Ascending aorta (tissue), 2 donors: ENCODE data around the gene SLFN14. TPM values are rescaled to one million over a fixed set of nuclear protein-coding genes. Genes with fewer than 3 reads are reported as not detected.
"Not testable (repeated sequence)": the region's sequence is repeated elsewhere in the genome, so short reads cannot be mapped to it uniquely, and the experiment has no call there.

ENCODE experiments used
- DNase-seq, 2 donors: peaks; one replicate each; pipeline ENCODE4 v3.0.0-alpha.2; 2019; ENCODE audit warnings: low spot score in 2 of 2
- H3K27ac ChIP-seq, 2 donors: fragments of 200-600 bp; sonication (generic); one replicate each; pipeline ENCODE4 v1.5.1; 2016 to 2017; ENCODE audit warnings: mild to moderate bottlenecking in 1 of 2
- H3K27me3 ChIP-seq: fragments of 200-600 bp; sonication (generic); one replicate; pipeline ENCODE4 v1.5.1; 2017
- H3K36me3 ChIP-seq, 2 donors: fragments of 200-600 bp; sonication (generic); one replicate each; pipeline ENCODE4 v1.5.1; 2016
- H3K4me1 ChIP-seq, 2 donors: fragments of 200-600 bp; sonication (generic); one replicate each; pipeline ENCODE4 v1.5.1; 2016 to 2017; ENCODE audit warnings: mild to moderate bottlenecking in 1 of 2
- H3K4me3 ChIP-seq, 2 donors: fragments of 200-600 bp; sonication (generic); one replicate each; pipeline ENCODE4 v1.5.1; 2016 to 2017; ENCODE audit warnings: mild to moderate bottlenecking in 1 of 2
- H3K9me3 ChIP-seq, 2 donors: fragments of 200-600 bp; sonication (generic); one replicate each; pipeline ENCODE4 v1.5.1; 2016
- intact Hi-C: fragments of 100-400 bp; cut with DNase I; formaldehyde crosslinking; loops from one replicate; pipeline ENCODE4 v1.15.1; 2023
- total RNA-seq: library from RNA; depleted of rRNA; stranded (reverse); fragments of >200 nt; gene quantifications from one replicate; pipeline ENCODE4 v1.1.0, GENCODE V29; 2016
- TF ChIP-seq, protein P1 (sequence below), 3 experiments: fragments of 200-600 bp in 2 of 3; fragments of 450-650 bp in 1 of 3; sonication (generic) in 2 of 3; IDR thresholded peaks; one replicate each; pipeline ENCODE4 v1.5.1; 2016 to 2019; ENCODE audit warnings: antibody characterized with exemption in 3 of 3, mild to moderate bottlenecking in 1 of 3, moderate library complexity in 1 of 3

Gene SLFN14
- total RNA-seq, 1 donor from 2014 or later, result not detected

DNA sequence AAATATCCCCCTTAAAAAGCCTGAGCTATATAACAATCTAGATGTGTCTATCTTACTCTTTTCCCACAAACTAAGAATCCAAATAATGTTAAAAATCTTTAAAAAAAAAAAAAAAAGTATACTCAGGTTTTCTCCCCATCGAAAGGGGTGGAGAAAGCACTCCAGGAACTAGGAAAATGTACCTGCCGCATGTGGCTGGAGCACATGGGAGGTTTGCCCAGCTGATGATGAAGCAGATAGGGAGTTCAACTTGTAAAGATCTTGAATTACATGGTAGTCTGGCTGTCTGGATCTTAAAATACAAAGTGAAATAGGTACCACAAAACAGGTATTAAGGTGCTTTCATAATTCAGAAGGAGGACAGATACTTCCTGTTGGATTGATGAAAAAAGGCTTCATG, 8.8 kb upstream of the SLFN14 start:
- Histone ChIP-seq H3K9me3 (no peaks in the 10 kb centered on the region), H3K27me3 (no peaks in the 10 kb centered on the region), H3K27ac (no peak overlapping the region), H3K4me1 (peaks cover 3 to 18% of the 10 kb centered on the region in 2 donors), H3K4me3 (peak overlapping the region; percentile 80 to 93), H3K36me3 (peaks cover 0 to 13% of the 10 kb centered on the region in 2 donors)
- intact Hi-C loops, result loop anchor here (5.0 kb wide), 3 partner anchors 122 to 963 kb away; partner anchors contain the start of genes MYO19, PIGW, SLFN13 and SLFN5
- DNase-seq, result no peak
- TF ChIP-seq, protein P1, sequence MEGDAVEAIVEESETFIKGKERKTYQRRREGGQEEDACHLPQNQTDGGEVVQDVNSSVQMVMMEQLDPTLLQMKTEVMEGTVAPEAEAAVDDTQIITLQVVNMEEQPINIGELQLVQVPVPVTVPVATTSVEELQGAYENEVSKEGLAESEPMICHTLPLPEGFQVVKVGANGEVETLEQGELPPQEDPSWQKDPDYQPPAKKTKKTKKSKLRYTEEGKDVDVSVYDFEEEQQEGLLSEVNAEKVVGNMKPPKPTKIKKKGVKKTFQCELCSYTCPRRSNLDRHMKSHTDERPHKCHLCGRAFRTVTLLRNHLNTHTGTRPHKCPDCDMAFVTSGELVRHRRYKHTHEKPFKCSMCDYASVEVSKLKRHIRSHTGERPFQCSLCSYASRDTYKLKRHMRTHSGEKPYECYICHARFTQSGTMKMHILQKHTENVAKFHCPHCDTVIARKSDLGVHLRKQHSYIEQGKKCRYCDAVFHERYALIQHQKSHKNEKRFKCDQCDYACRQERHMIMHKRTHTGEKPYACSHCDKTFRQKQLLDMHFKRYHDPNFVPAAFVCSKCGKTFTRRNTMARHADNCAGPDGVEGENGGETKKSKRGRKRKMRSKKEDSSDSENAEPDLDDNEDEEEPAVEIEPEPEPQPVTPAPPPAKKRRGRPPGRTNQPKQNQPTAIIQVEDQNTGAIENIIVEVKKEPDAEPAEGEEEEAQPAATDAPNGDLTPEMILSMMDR (IDR thresholded peaks at IDR 0.05), result no peak

DNA sequence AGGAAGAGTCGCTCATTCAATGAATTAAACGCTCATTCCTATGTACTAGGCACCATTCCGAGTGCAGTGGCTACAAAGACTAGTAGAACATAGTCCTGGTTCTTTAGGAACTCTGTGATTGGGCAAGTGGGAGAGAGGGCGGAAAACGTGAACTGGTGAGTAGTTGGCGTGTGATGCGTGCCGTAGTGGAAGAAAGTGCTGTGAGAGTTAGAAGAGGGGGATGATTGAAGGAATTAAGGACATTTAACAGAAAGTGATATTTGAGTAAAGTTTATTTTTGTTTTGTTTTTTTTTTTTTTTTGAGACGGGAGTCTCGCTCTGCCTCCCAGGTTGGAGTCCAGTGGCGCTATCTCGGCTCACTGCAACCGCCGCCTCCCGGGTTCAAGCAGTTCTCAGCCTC, 7.9 kb upstream of the SLFN14 start:
- DNase-seq, result no peak
- Histone ChIP-seq H3K4me3 (peak overlapping the region; percentile 80 to 93), H3K4me1 (peaks cover 3 to 18% of the 10 kb centered on the region in 2 donors), H3K27me3 (no peaks in the 10 kb centered on the region), H3K9me3 (no peaks in the 10 kb centered on the region), H3K36me3 (peaks cover 0 to 5% of the 10 kb centered on the region in 2 donors), H3K27ac (peak overlapping the region; percentile 72 to 84)
- intact Hi-C loops, result loop anchor here (1.0 to 5.0 kb wide), 5 partner anchors 10 to 964 kb away; partner anchors contain the start of genes AP2B1, MYO19, PEX12 and PIGW
- TF ChIP-seq, protein P1 (IDR thresholded peaks at IDR 0.05), result no peak

DNA sequence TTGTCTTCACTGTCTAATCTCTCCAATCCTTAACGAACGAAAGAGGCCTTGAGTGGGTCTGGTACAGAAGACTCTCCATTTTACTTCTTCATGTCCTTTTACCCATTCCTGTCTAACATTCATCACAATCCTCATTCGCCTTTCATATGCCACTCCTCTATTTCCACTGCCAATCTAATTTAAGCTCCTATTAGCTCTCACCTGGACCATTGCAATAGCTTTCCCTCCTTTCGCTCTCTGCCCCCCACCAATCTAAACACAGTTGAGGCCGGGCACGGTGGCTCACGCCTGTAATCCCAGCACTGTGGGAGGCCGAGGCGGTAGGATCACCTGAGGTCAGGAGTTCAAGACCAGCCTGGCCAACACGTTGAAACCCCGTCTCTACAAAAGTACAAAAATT, 6.3 kb upstream of the SLFN14 start:
- Histone ChIP-seq H3K9me3 (no peaks in the 10 kb centered on the region), H3K36me3 (no peaks in the 10 kb centered on the region), H3K4me3 (peak overlapping the region; percentile 80 to 93), H3K4me1 (peaks cover 3 to 18% of the 10 kb centered on the region in 2 donors), H3K27me3 (no peaks in the 10 kb centered on the region), H3K27ac (no peak overlapping the region)
- DNase-seq, result no peak
- TF ChIP-seq, protein P1 (IDR thresholded peaks at IDR 0.05), result no peak
- intact Hi-C loops, result loop anchor here (1.0 to 5.0 kb wide), 4 partner anchors 120 to 965 kb away; partner anchors contain the start of genes MYO19, PIGW, SLFN13 and SLFN5

DNA sequence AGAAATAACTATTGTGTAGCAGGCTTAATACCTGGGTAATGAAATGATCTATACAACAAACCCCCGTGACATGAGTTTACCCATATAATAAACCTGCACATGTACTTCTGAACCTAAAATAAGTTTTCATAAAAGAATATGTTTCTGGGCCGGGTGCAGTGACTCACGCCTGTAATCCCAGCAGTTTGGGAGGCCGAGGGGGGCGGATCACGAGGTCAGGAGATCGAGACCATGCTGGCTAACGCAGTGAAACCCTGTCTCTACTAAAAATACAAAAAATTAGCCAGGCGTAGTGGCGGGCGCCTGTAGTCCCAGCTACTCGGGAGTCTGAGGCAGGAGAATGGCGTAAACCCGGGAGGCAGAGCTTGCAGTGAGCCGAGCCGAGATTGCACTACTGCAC, 2.6 kb upstream of the SLFN14 start:
- DNase-seq, H3K4me1 ChIP-seq, H3K27me3 ChIP-seq, intact Hi-C loops, H3K27ac ChIP-seq, H3K4me3 ChIP-seq, H3K9me3 ChIP-seq, H3K36me3 ChIP-seq: not testable (repeated sequence)

DNA sequence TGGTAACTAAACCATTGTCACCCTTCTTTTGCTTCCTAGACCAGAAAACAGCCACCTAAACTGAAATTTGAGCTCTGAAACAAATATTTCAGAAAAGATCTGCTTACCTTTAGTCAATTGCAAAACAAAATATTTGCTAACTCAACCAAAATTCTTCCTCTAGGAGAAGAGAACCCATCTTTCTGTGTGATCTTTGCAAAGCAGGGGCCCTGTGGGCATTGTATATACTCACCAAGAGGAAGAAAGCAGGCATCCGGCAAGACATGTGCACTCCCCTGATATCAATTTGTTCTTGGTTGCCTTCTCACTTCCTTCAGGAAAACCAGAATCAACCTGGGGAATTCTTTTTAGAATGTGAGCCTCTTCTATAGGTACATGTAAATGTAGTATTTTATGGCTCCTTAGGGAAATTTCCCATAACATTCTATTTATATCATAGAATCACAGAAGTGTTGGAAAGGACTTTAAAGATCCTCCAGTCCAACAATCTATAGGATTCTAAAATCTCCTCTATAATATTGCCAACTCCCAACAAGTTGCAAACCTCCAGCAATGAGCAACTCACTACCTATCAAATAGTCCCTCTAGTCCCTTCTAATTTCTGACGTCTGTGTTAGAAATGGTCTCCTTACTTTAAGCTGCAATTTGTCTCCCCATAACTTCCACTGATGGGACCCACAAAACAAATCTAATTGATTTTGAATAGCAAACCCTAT, 966 bp downstream of the SLFN14 start:
- TF ChIP-seq, protein P1 (IDR thresholded peaks at IDR 0.05), result no peak
- H3K27me3 ChIP-seq, result no peaks in the 10 kb centered on the region
- intact Hi-C loops, result no loop called here

DNA sequence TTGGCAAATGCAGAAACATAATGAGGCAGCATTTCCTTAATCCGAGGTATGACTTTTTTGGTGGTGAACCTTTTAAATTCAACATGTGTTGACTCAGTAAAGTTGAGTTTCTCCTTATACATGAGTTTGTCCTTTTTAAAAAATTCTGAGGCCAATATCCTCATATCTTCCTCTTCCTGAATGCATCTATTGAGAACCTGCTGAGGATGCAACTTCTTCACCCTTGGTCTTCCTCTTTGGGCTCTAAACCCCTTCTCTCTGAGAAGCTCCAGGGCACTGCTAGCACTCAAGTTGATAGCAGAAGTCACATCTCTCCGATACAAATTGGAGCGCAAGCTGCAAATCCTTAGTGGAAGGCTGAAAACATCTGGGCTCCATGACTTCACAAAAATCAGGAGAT, 3.3 kb downstream of the SLFN14 start:
- H3K27ac ChIP-seq, result no peak overlapping the region
- H3K9me3 ChIP-seq, result no peaks in the 10 kb centered on the region
- intact Hi-C loops, result no loop called here
- no peak overlapping the region for H3K4me3 ChIP-seq
- no peak for DNase-seq
- H3K36me3 ChIP-seq, result no peaks in the 10 kb centered on the region
- TF ChIP-seq, protein P1 (IDR thresholded peaks at IDR 0.05), result no peak
- no peaks in the 10 kb centered on the region for H3K4me1 ChIP-seq
- no peaks in the 10 kb centered on the region for H3K27me3 ChIP-seq

More for the DNA sequence above, 966 bp downstream of the SLFN14 start:
- Histone ChIP-seq H3K27ac (no peak overlapping the region), H3K36me3 (no peaks in the 10 kb centered on the region), H3K4me1 (no peaks in the 10 kb centered on the region), H3K4me3 (no peak overlapping the region), H3K9me3 (no peaks in the 10 kb centered on the region)
- no peak for DNase-seq
